Esophagus squamous epithelium (tissue), 4 donors: ENCODE measurements around the gene ELOVL4.

Source experiments
- POLR2A ChIP-seq, 4 donors: fragments of 450-650 bp; IDR thresholded peaks; one replicate each; pipeline ENCODE4 v1.6.1; 2017; ENCODE audit warnings: antibody characterized with exemption in 4 of 4, mild to moderate bottlenecking in 4 of 4, moderate library complexity in 3 of 4
- TF ChIP-seq, protein P1 (sequence below), 6 experiments: fragments of 450-650 bp in 4 of 6; fragments of 200-600 bp in 2 of 6; sonication (generic) in 2 of 6; IDR thresholded peaks; one replicate each; pipeline ENCODE4 v1.5.1; 2016 to 2019; ENCODE audit warnings: antibody characterized with exemption in 6 of 6, mild to moderate bottlenecking in 4 of 6, moderate library complexity in 4 of 6

- TF ChIP-seq, protein P1, sequence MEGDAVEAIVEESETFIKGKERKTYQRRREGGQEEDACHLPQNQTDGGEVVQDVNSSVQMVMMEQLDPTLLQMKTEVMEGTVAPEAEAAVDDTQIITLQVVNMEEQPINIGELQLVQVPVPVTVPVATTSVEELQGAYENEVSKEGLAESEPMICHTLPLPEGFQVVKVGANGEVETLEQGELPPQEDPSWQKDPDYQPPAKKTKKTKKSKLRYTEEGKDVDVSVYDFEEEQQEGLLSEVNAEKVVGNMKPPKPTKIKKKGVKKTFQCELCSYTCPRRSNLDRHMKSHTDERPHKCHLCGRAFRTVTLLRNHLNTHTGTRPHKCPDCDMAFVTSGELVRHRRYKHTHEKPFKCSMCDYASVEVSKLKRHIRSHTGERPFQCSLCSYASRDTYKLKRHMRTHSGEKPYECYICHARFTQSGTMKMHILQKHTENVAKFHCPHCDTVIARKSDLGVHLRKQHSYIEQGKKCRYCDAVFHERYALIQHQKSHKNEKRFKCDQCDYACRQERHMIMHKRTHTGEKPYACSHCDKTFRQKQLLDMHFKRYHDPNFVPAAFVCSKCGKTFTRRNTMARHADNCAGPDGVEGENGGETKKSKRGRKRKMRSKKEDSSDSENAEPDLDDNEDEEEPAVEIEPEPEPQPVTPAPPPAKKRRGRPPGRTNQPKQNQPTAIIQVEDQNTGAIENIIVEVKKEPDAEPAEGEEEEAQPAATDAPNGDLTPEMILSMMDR (IDR thresholded peaks at IDR 0.05) = no peak
- no peak for TF ChIP-seq POLR2A (IDR thresholded peaks at IDR 0.05)
Measured at GRCh38 chr6:79969784-79970183, 22.4 kb upstream of the ELOVL4 start.
